Large intestine (tissue), 3 donors: Measurements from ENCODE around the gene ZFAND2A. TPM values are rescaled to one million over a fixed set of nuclear protein-coding genes. Genes with fewer than 3 reads are reported as not detected.
"Not testable (repeated sequence)": the region's sequence is repeated elsewhere in the genome, so short reads cannot be mapped to it uniquely, and the experiment has no call there.

Experiments
- DNase-seq, 2 donors: peaks; one replicate each; pipeline versions ENCODE4 v3.0.0 to v3.0.0-alpha.2; 2013
- H3K27ac ChIP-seq: one replicate; pipeline ENCODE4 v1.5.1; 2013; ENCODE audit warnings: low read length
- H3K27me3 ChIP-seq: 2 replicates; pipeline ENCODE4 v1.6.1; 2013; ENCODE audit warnings: low read length; ENCODE audit not compliant: control insufficient read depth, insufficient read depth
- H3K36me3 ChIP-seq: 2 replicates; pipeline ENCODE4 v1.6.1; 2013; ENCODE audit warnings: low read length; ENCODE audit not compliant: control insufficient read depth, insufficient read depth
- H3K4me1 ChIP-seq: one replicate; pipeline ENCODE4 v1.6.1; 2013; ENCODE audit warnings: low read length; ENCODE audit not compliant: control insufficient read depth, insufficient read depth
- H3K4me3 ChIP-seq: one replicate; pipeline ENCODE4 v1.5.1; 2013; ENCODE audit warnings: low read length
- H3K9me3 ChIP-seq: one replicate; pipeline ENCODE4 v1.6.1; 2013; ENCODE audit warnings: mild to moderate bottlenecking, low read depth, low read length, moderate library complexity; ENCODE audit not compliant: control insufficient read depth
- WGBS: methylation state at CpG from one replicate; pipeline ENCODE4 v1.1.5; 2013; ENCODE audit warnings: low lambda C conversion rate; ENCODE audit not compliant: insufficient coverage; 5-methylcytosine and 5-hydroxymethylcytosine counted together
- polyA plus RNA-seq: library from polyadenylated mRNA; unstranded; fragments of 120-200 nt; gene quantifications from one replicate; pipeline ENCODE4 v1.2.1, GENCODE V29; 2013

ZFAND2A gene
- polyA plus RNA-seq, 1 donor = 20.2 TPM

DNA sequence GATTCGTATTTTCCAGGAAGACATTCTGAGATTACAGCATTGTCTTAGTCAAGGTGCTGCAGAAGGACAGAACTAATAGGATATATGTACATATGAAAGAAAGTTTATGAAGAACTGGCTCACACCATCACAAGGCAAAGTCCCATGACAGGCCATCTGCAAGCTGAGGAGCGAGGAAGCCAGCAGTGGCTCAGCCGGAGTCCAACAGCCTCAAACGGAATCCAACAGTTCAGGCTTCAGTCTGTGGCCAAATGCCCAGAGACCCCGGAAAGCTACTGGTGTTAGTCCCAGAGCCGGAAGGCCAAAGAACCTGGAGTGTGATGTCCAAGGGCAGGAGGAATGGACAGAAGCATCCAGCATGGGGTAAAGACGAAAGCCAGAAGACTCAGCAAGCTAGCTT, 4.4 kb upstream of the ZFAND2A start:
- peaks cover 7% of the 10 kb centered on the region for H3K4me1 ChIP-seq
- no peak overlapping the region for H3K27ac ChIP-seq
- DNase-seq = no peak
- no peak overlapping the region for H3K4me3 ChIP-seq
- no peaks in the 10 kb centered on the region for H3K27me3 ChIP-seq
- peaks cover 4% of the 10 kb centered on the region for H3K36me3 ChIP-seq
- no peaks in the 10 kb centered on the region for H3K9me3 ChIP-seq
- no CpG with 5 or more reads among the region's 7 CpGs for WGBS

- Histone ChIP-seq H3K27ac (no peak overlapping the region), H3K9me3 (no peaks in the 10 kb centered on the region), H3K4me3 (no peak overlapping the region), H3K27me3 (no peaks in the 10 kb centered on the region), H3K36me3 (peaks cover 4% of the 10 kb centered on the region), H3K4me1 (peaks cover 7% of the 10 kb centered on the region)
- DNase-seq = no peak
- WGBS = no CpG with 5 or more reads among the region's 12 CpGs
These were observed 3.1 kb upstream of the ZFAND2A start for GRCh38 chr7:1163121-1163520.

- peaks cover 19% of the 10 kb centered on the region for H3K36me3 ChIP-seq
- no peaks in the 10 kb centered on the region for H3K27me3 ChIP-seq
- no peaks in the 10 kb centered on the region for H3K9me3 ChIP-seq
- no peak for DNase-seq
- peak overlapping the region; percentile 76 for H3K4me3 ChIP-seq
- no CpG with 5 or more reads among the region's 19 CpGs for WGBS
- peaks cover 7% of the 10 kb centered on the region for H3K4me1 ChIP-seq
- peak overlapping the region; percentile 63 for H3K27ac ChIP-seq
These were observed 650 bp upstream of the ZFAND2A start for GRCh38 chr7:1160670-1161021.

- Histone ChIP-seq H3K36me3 (peaks cover 25% of the 10 kb centered on the region), H3K4me3 (peak overlapping the region; percentile 80)
- not testable (repeated sequence) for DNase-seq, H3K27me3 ChIP-seq, H3K27ac ChIP-seq, H3K4me1 ChIP-seq, H3K9me3 ChIP-seq
- no CpG with 5 or more reads among the region's 26 CpGs for WGBS
These were observed 765 bp downstream of the ZFAND2A start for GRCh38 chr7:1159231-1159630.

GRCh38 chr7:1158203-1159126, 1.5 kb downstream of the ZFAND2A start:
- Histone ChIP-seq H3K36me3 (peaks cover 31% of the 10 kb centered on the region), H3K4me3 (peak overlapping the region; percentile 80), H3K27me3 (no peaks in the 10 kb centered on the region), H3K9me3 (no peaks in the 10 kb centered on the region), H3K27ac (no peak overlapping the region), H3K4me1 (peaks cover 7% of the 10 kb centered on the region)
- no peak for DNase-seq
- no CpG with 5 or more reads among the region's 25 CpGs for WGBS

- H3K36me3 ChIP-seq = peaks cover 43% of the 10 kb centered on the region
- WGBS = 47% methylated on average over 3 of the region's 10 CpGs
- no peak overlapping the region for H3K27ac ChIP-seq
- no peaks in the 10 kb centered on the region for H3K9me3 ChIP-seq
- H3K4me1 ChIP-seq = peaks cover 7% of the 10 kb centered on the region
- peak in 1 of 2 donors; percentile 17 for DNase-seq
- H3K4me3 ChIP-seq = no peak overlapping the region
- no peaks in the 10 kb centered on the region for H3K27me3 ChIP-seq
These were observed 3.0 kb downstream of the ZFAND2A start for GRCh38 chr7:1156782-1157535.

DNA sequence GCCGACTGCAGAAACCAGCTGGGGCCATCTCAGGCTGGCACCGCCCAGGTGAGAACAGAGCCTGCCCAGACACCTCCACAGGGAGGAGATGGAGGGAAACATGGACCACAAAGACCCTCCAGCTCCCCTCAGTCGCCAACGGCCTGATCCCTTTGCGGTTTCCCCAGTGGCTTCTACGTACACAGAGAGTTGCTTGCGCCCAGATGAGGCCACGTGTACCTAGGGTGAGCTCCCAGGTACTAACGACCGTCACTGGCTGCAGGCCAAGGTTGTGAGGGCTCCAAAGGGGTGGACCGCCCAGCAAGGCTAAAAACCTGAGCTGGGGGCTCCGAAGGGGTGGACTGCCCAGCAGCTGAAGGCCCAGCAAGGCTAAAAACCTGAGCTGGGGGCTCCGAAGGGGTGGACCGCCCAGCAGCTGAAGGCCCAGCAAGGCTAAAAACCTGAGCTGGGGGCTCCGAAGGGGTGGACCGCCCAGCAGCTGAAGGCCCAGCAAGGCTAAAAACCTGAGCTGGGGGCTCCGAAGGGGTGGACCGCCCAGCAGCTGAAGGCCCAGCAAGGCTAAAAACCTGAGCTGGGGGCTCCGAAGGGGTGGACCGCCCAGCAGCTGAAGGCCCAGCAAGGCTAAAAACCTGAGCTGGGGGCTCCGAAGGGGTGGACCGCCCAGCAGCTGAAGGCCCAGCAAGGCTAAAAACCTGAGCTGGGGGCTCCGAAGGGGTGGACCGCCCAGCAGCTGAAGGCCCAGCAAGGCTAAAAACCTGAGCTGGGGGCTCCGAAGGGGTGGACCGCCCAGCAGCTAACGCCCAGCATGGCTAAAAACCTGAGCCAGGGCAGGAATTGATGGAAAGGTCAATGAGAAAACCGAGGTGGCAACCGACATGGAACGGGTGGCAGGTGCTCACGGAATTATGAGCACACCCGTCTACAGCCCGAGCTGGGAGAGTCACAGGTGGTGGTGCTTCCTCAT, 3.9 kb downstream of the ZFAND2A start:
- not testable (repeated sequence) for H3K4me3 ChIP-seq, H3K4me1 ChIP-seq, H3K9me3 ChIP-seq, H3K27me3 ChIP-seq, H3K27ac ChIP-seq, DNase-seq
- no CpG with 5 or more reads among the region's 33 CpGs for WGBS
- H3K36me3 ChIP-seq = peaks cover 49% of the 10 kb centered on the region

- Histone ChIP-seq H3K9me3 (no peaks in the 10 kb centered on the region), H3K27ac (no peak overlapping the region), H3K4me3 (no peak overlapping the region), H3K27me3 (no peaks in the 10 kb centered on the region), H3K4me1 (no peaks in the 10 kb centered on the region), H3K36me3 (peaks cover 57% of the 10 kb centered on the region)
- WGBS = no CpG with 5 or more reads among the region's 11 CpGs
- DNase-seq = no peak
These were observed 5.7 kb downstream of the ZFAND2A start for GRCh38 chr7:1154172-1154739.

DNA sequence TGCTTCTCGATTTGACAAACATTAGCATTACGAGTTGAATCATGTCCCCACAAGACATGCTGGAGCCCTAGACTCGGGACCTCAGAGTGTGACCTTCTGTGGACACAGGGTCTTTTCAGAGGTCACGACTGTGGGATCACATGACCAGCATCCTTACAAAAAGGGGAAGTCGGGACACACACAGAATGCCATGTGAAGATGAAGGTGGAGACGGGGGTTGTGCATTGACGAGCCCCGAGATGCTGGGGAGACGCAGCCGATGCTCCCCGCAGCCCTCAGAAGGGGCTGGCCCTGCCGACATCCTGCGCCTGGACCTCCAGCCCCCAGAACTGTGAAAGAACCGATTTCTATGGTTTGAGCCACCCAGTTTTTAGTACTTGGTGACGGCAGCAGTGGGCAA, 7.5 kb downstream of the ZFAND2A start:
- no peaks in the 10 kb centered on the region for H3K27me3 ChIP-seq
- H3K4me1 ChIP-seq = no peaks in the 10 kb centered on the region
- DNase-seq = no peak
- H3K9me3 ChIP-seq = no peaks in the 10 kb centered on the region
- no peak overlapping the region for H3K4me3 ChIP-seq
- 100% methylated on average over 1 of the region's 15 CpGs for WGBS
- peaks cover 57% of the 10 kb centered on the region for H3K36me3 ChIP-seq
- no peak overlapping the region for H3K27ac ChIP-seq
